IMR-90 (cell line): Measurements from ENCODE around the gene HNRNPH2. TPM values are rescaled to one million over a fixed set of nuclear protein-coding genes. Genes with fewer than 3 reads are reported as not detected.

Experiments
- ATAC-seq: fragments of 200-7000 bp; cut with Tn5 transposase; 2 replicates; pipeline ENCODE4 v1.9.1; 2020; ENCODE audit warnings: low read depth, mild to moderate bottlenecking, moderate library complexity
- BruUV-seq: library from RNA; stranded (reverse); fragments of 400-500 nt; replicated peaks from 2 replicates; lab custom pipeline; 2021; lab: Mats Ljungman, UMichigan
- CTCF ChIA-PET: fragments of 300-600 bp; formaldehyde crosslinking; extraction: SDS; loops from one replicate; lab custom pipeline; 2021; ENCODE audit warnings: antibody characterized with exemption; lab: Yijun Ruan, JAX
- POLR2A ChIA-PET: fragments of 300-600 bp; sonication (Branson Sonifier 250); formaldehyde crosslinking; loops from one replicate; lab custom pipeline; 2022; ENCODE audit warnings: antibody characterized with exemption; ENCODE audit not compliant: unreplicated experiment; lab: Charles Lee
- DNase-seq: peaks from one replicate; pipeline ENCODE4 v3.0.0; 2013
- H2AFZ ChIP-seq: replicated peaks from 2 replicates; pipeline ENCODE3; 2013; ENCODE audit warnings: low read length, mild to moderate bottlenecking; ENCODE audit not compliant: poor library complexity
- H2AK5ac ChIP-seq: 2 replicates; pipeline ENCODE4 v1.6.1; 2013; ENCODE audit warnings: low read depth, low read length, inconsistent platforms
- H2AK9ac ChIP-seq: replicated peaks from 2 replicates; pipeline ENCODE3; 2013; ENCODE audit warnings: mild to moderate bottlenecking, low read depth, low read length, moderate library complexity; ENCODE audit not compliant: poor library complexity
- H2BK120ac ChIP-seq: 2 replicates; pipeline ENCODE4 v1.6.1; 2013; ENCODE audit warnings: low read depth, low read length, inconsistent platforms
- H2BK15ac ChIP-seq: 3 replicates; pipeline ENCODE4 v1.6.1; 2013; ENCODE audit warnings: low read depth, low read length, inconsistent platforms
- H2BK20ac ChIP-seq: 2 replicates; pipeline ENCODE4 v1.6.1; 2013; ENCODE audit warnings: low read depth, mild to moderate bottlenecking, inconsistent platforms, low read length, moderate library complexity
- H2BK5ac ChIP-seq: 2 replicates; pipeline ENCODE4 v1.6.1; 2013; ENCODE audit warnings: mild to moderate bottlenecking, low read depth, low read length, inconsistent platforms; ENCODE audit not compliant: poor library complexity, severe bottlenecking
- H3K14ac ChIP-seq: replicated peaks from 2 replicates; pipeline ENCODE4 v1.6.1; 2013; ENCODE audit warnings: low read depth, low read length, inconsistent platforms
- H3K18ac ChIP-seq: 2 replicates; pipeline ENCODE4 v1.6.1; 2013; ENCODE audit warnings: low read depth, low read length, control low read depth
- H3K23ac ChIP-seq: 2 replicates; pipeline ENCODE4 v1.6.1; 2013; ENCODE audit warnings: low read depth, low read length, inconsistent platforms
- H3K27ac ChIP-seq: 2 replicates; pipeline ENCODE4 v1.5.1; 2013; ENCODE audit warnings: mild to moderate bottlenecking, control low read depth, low read length; ENCODE audit not compliant: insufficient read depth
- H3K27me3 ChIP-seq: 2 replicates; pipeline ENCODE4 v1.6.1; 2013; ENCODE audit warnings: low read length; ENCODE audit not compliant: control insufficient read depth, insufficient read depth
- H3K36me3 ChIP-seq: 2 replicates; pipeline ENCODE4 v1.6.1; 2013; ENCODE audit warnings: low read length, mixed read lengths; ENCODE audit not compliant: control insufficient read depth, insufficient read depth
- H3K4ac ChIP-seq: 2 replicates; pipeline ENCODE4 v1.6.1; 2013; ENCODE audit warnings: low read depth, low read length, inconsistent platforms
- H3K4me1 ChIP-seq: 2 replicates; pipeline ENCODE4 v1.6.1; 2013; ENCODE audit warnings: low read length, mixed read lengths; ENCODE audit not compliant: control insufficient read depth, insufficient read depth
- H3K4me2 ChIP-seq: 2 replicates; pipeline ENCODE4 v1.6.1; 2013; ENCODE audit warnings: low read depth, mild to moderate bottlenecking, control low read depth, low read length, moderate library complexity
- H3K4me3 ChIP-seq: 2 replicates; pipeline ENCODE4 v1.5.1; 2013; ENCODE audit warnings: low read depth, mild to moderate bottlenecking, control low read depth, low read length, moderate library complexity; ENCODE audit not compliant: insufficient read depth
- H3K56ac ChIP-seq: 2 replicates; pipeline ENCODE4 v1.6.1; 2013; ENCODE audit warnings: low read length, inconsistent platforms; ENCODE audit not compliant: insufficient read depth; ENCODE audit errors: extremely low read depth
- H3K79me1 ChIP-seq, 2 experiments: 2 replicates each; pipeline ENCODE4 v1.6.1; 2013; ENCODE audit warnings: low read length in 2 of 2, inconsistent platforms in 1 of 2, low read depth in 1 of 2
- H3K9ac ChIP-seq: 2 replicates; pipeline ENCODE4 v1.6.1; 2013; ENCODE audit warnings: low read depth, low read length, control low read depth
- H3K9me1 ChIP-seq: 2 replicates; pipeline ENCODE4 v1.6.1; 2013; ENCODE audit warnings: low read length, inconsistent platforms; ENCODE audit not compliant: insufficient read depth
- H3K9me3 ChIP-seq: 2 replicates; pipeline ENCODE4 v1.6.1; 2013; ENCODE audit warnings: low read length; ENCODE audit not compliant: control insufficient read depth, insufficient read depth
- H4K20me1 ChIP-seq: 2 replicates; pipeline ENCODE4 v1.6.1; 2013; ENCODE audit warnings: low read length, inconsistent platforms; ENCODE audit not compliant: insufficient read depth
- H4K5ac ChIP-seq: 2 replicates; pipeline ENCODE4 v1.6.1; 2013; ENCODE audit warnings: mild to moderate bottlenecking, low read depth, low read length, control low read depth
- H4K8ac ChIP-seq, 2 experiments: 2 replicates each; pipeline ENCODE4 v1.6.1; 2013; ENCODE audit warnings: low read depth in 2 of 2, low read length in 2 of 2, control low read depth in 1 of 2, inconsistent platforms in 1 of 2
- H4K91ac ChIP-seq: 2 replicates; pipeline ENCODE4 v1.6.1; 2013; ENCODE audit warnings: low read depth, low read length, inconsistent platforms; ENCODE audit not compliant: insufficient read depth
- RCOR1 ChIP-seq: IDR thresholded peaks from 2 replicates; pipeline ENCODE4 v1.6.1; 2012; ENCODE audit warnings: mild to moderate bottlenecking, low read length, improper control_type of control experiment; ENCODE audit not compliant: insufficient replicate concordance
- RFX5 ChIP-seq: IDR thresholded peaks from 2 replicates; pipeline ENCODE4 v1.8.0; 2012; ENCODE audit warnings: low read depth, mild to moderate bottlenecking, low read length, moderate library complexity
- WGBS, 2 experiments: methylation state at CpG; one replicate each; pipeline versions ENCODE4 v1.1.5 to v1.1.7; 2013; ENCODE audit warnings: missing lambda C conversion rate in 2 of 2; ENCODE audit not compliant: insufficient read length in 1 of 2; ENCODE audit errors: extremely low coverage in 2 of 2; 5-methylcytosine and 5-hydroxymethylcytosine counted together
- dilution Hi-C: fragments of 300-500 bp; cut with HindIII; formaldehyde crosslinking; loops from one replicate; pipeline ENCODE4 v1.14.3; 2018; ENCODE audit warnings: low sequenced_read_pairs; ENCODE audit not compliant: unreplicated experiment
- in situ Hi-C: fragments of 300-500 bp; cut with MboI; formaldehyde crosslinking; loops from 3 replicates; pipeline ENCODE4 v1.14.3; 2019; ENCODE audit warnings: low sequenced_read_pairs, inconsistent platforms, mixed read lengths
- intact Hi-C: fragments of 100-400 bp; cut with micrococcal nuclease; formaldehyde crosslinking; loops from 2 replicates; pipeline ENCODE4 v1.10.0; 2022
- polyA plus RNA-seq, 3 experiments: library from polyadenylated mRNA; depleted of rRNA; stranded (reverse); fragments of >200 nt; gene quantifications; 2 replicates each; pipeline ENCODE4 v1.2.3, GENCODE V29; 2012; ENCODE audit warnings: low replicate concordance in 1 of 3
- total RNA-seq: library from RNA; depleted of rRNA; stranded (reverse); fragments of >200 nt; gene quantifications from 2 replicates; pipeline ENCODE4 v1.2.3, GENCODE V29; 2012

Gene HNRNPH2
- total and polyA plus RNA-seq, 2 of the 4 experiments (the other 2 are of a cell fraction) = 42.8 to 54.3 TPM

- Histone ChIP-seq H4K8ac (no peak overlapping the region), H3K9ac (no peak overlapping the region), H3K27ac (no peak overlapping the region), H4K5ac (no peak overlapping the region), H2BK15ac (no peak overlapping the region), H3K4me2 (no peak overlapping the region), H3K9me1 (no peaks in the 10 kb centered on the region; the same call in 1 of the 2 replicates), H2AFZ (no peak overlapping the region), H3K56ac (no peak overlapping the region), H3K23ac (no peak overlapping the region), H3K36me3 (no peaks in the 10 kb centered on the region), H3K4ac (no peak overlapping the region), H3K79me1 (no peaks in the 10 kb centered on the region), H2BK120ac (no peak overlapping the region), H4K20me1 (no peaks in the 10 kb centered on the region), H3K9me3 (no peaks in the 10 kb centered on the region), H2BK5ac (no peak overlapping the region), H4K91ac (no peak overlapping the region), H2AK5ac (no peak overlapping the region), H3K18ac (no peak overlapping the region), H3K27me3 (no peaks in the 10 kb centered on the region), H2BK20ac (no peak overlapping the region), H3K4me3 (no peak overlapping the region), H3K4me1 (no peaks in the 10 kb centered on the region), H2AK9ac (no peak overlapping the region), H3K14ac (no peak overlapping the region)
- POLR2A ChIA-PET = no interaction called here
- TF ChIP-seq RFX5 = no peak
- TF ChIP-seq RCOR1 = no peak
- dilution Hi-C loops (no loop called here), intact Hi-C loops (no loop called here), in situ Hi-C loops (no loop called here)
- DNase-seq (no peak), ATAC-seq (no peak)
- no TSS peak for BruUV-seq
- WGBS, 2 experiments = no CpG with 5 or more reads among the region's 3 CpGs
- CTCF ChIA-PET = interaction anchor here (1.3 kb wide), 1 partner anchor 10 kb away, joined by 3 read pairs; no protein-coding TSS in a partner anchor
Measured at GRCh38 chrX:101452056-101452455, 44.0 kb downstream of the HNRNPH2 start.
